ENCODE measurements around the gene HOXD4. TPM values are rescaled to one million over a fixed set of nuclear protein-coding genes. Genes with fewer than 3 reads are reported as not detected.

Gene HOXD4
- total and polyA plus RNA-seq, 2 experiments from 2014 or later, result 1.4 to 2.5 TPM

DNA sequence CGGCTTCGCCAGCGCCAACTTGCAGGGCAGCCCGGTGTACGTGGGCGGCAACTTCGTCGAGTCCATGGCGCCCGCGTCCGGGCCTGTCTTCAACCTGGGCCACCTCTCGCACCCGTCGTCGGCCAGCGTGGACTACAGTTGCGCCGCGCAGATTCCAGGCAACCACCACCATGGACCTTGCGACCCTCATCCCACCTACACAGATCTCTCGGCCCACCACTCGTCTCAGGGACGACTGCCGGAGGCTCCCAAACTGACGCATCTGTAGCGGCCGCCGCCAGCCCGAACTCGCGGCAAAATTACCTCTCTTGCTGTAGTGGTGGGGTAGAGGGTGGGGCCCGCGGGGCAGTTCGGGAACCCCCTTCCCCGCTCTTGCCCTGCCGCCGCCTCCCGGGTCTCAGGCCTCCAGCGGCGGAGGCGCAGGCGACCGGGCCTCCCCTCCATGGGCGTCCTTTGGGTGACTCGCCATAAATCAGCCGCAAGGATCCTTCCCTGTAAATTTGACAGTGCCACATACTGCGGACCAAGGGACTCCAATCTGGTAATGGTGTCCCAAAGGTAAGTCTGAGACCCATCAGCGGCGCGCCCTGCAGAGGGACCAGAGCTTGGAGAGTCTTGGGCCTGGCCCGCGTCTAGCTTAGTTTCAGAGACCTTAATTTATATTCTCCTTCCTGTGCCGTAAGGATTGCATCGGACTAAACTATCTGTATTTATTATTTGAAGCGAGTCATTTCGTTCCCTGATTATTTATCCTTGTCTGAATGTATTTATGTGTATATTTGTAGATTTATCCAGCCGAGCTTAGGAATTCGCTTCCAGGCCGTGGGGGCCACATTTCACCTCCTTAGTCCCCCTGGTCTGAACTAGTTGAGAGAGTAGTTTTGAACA is 20.9 kb downstream of the HOXD4 start:
- no peak overlapping the region for H3K9ac ChIP-seq
- H3K9me2 ChIP-seq (ENCODE audit: insufficient read depth), result no peaks in the 10 kb centered on the region
- 95 to 96% methylated on average over 37 to 60 of the region's 60 CpGs for whole genome bisulfite sequencing, 2 experiments (ENCODE audit: low coverage in 1 of 2, low lambda C conversion rate in 2 of 2, missing lambda C conversion rate in 2 of 2)
- no peaks in the 10 kb centered on the region for H3F3A ChIP-seq (ENCODE audit: insufficient read depth)
- no peak overlapping the region for H3K4me3 ChIP-seq
- H3K79me2 ChIP-seq (ENCODE audit: insufficient read depth), result no peaks in the 10 kb centered on the region
- H4K20me1 ChIP-seq (ENCODE audit: insufficient read depth), result no peaks in the 10 kb centered on the region
- in situ Hi-C loops (cut with MboI), result no loop called here
- no peak overlapping the region for H3K27ac ChIP-seq
- 0 out of 2 replicates have a peak, but pooled peaks cover 4% of the 10 kb centered on the region for H3K36me3 ChIP-seq (ENCODE audit: low read depth)
- no peaks in the 10 kb centered on the region for H3K9me3 ChIP-seq (ENCODE audit: low read depth)
- no peak overlapping the region for H3K4me2 ChIP-seq (ENCODE audit: unreplicated experiment)
- no peaks in the 10 kb centered on the region for H3K27me3 ChIP-seq (replicated peaks; ENCODE audit: insufficient read depth)
- DNase-seq, result no peak
- H3K4me1 ChIP-seq (ENCODE audit: insufficient read depth), result peaks cover 4% of the 10 kb centered on the region; the same call in 1 of the 2 replicates
- TF ChIP-seq EZH2 (IDR thresholded peaks at IDR 0.05; ENCODE audit: insufficient read depth, poor library complexity, severe bottlenecking), result no peak
- TF ChIP-seq EZH2phosphoT487 (IDR thresholded peaks at IDR 0.05; ENCODE audit: insufficient read depth, low read depth), result no peak
- no peak overlapping the region for H2AFZ ChIP-seq

- in situ Hi-C loops (cut with MboI), result no loop called here
- no peak for DNase-seq
- TF ChIP-seq EZH2 (IDR thresholded peaks at IDR 0.05; ENCODE audit: insufficient read depth, poor library complexity, severe bottlenecking) (no peak), EZH2phosphoT487 (IDR thresholded peaks at IDR 0.05; ENCODE audit: insufficient read depth, low read depth) (no peak)
- H3K79me2 ChIP-seq (ENCODE audit: insufficient read depth), result no peaks in the 10 kb centered on the region
- H3K9me2 ChIP-seq (ENCODE audit: insufficient read depth), result no peaks in the 10 kb centered on the region
- WGBS, 2 experiments (ENCODE audit: low coverage in 1 of 2, low lambda C conversion rate in 2 of 2, missing lambda C conversion rate in 2 of 2), result 93 to 95% methylated on average over 14 of the region's 14 CpGs
- H3K36me3 ChIP-seq (ENCODE audit: low read depth), result 0 out of 2 replicates have a peak, but pooled peaks cover 4% of the 10 kb centered on the region
- H3K4me1 ChIP-seq (ENCODE audit: insufficient read depth), result no peaks in the 10 kb centered on the region
- H3K27me3 ChIP-seq (replicated peaks; ENCODE audit: insufficient read depth), result no peaks in the 10 kb centered on the region
- no peak overlapping the region for H3K4me3 ChIP-seq
- H2AFZ ChIP-seq, result no peak overlapping the region
- no peak overlapping the region for H3K9ac ChIP-seq
- no peaks in the 10 kb centered on the region for H4K20me1 ChIP-seq (ENCODE audit: insufficient read depth)
- no peak overlapping the region for H3K4me2 ChIP-seq (ENCODE audit: unreplicated experiment)
- H3K9me3 ChIP-seq (ENCODE audit: low read depth), result no peaks in the 10 kb centered on the region
- no peak overlapping the region for H3K27ac ChIP-seq
- no peaks in the 10 kb centered on the region for H3F3A ChIP-seq (ENCODE audit: insufficient read depth)
Observed at GRCh38 chr2:176172895-176173566, 21.7 kb downstream of the HOXD4 start.

DNA sequence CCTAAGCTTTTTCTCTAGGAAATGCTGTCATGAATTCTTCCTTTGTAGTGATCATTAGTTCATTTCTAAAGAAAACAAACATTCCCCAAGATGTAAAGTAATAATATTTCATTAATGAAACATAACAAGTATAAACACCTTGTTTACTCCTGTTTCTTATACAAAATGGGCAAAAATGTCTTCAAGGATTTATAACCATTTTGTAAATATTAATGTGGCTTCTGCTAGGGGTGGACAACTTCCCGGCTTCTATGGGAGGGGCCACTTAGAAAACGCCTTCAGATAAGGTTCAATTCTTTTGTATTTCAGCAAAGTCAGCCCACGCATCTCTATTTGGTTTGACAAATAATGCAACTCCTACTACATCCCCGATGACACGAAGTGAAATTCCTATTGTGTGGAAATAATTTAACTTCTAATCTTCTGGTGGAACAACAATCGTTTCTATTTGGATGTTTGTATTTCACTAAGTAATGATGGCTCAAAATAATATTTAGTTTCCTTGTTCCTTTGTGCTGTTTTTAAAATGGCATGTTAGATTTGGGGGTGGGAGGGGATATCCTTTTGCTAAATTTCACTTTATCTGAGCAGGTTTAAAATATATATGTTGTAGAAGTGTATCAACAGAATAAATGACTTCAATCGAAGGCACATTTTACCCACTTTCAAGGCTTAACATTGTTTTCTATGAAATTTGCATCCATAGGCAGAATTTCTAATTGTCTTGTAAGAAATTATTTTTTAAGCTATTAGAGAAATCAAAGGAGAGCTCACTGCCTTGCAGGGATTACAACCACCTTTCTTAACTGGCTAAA is 22.4 kb downstream of the HOXD4 start:
- Histone ChIP-seq H3K27me3 (replicated peaks; ENCODE audit: insufficient read depth) (no peaks in the 10 kb centered on the region), H3K9me2 (ENCODE audit: insufficient read depth) (no peaks in the 10 kb centered on the region), H3K9me3 (ENCODE audit: low read depth) (no peaks in the 10 kb centered on the region), H3K9ac (no peak overlapping the region), H3K79me2 (ENCODE audit: insufficient read depth) (no peaks in the 10 kb centered on the region), H3K36me3 (ENCODE audit: low read depth) (0 out of 2 replicates have a peak, but pooled peaks cover 4% of the 10 kb centered on the region), H4K20me1 (ENCODE audit: insufficient read depth) (no peaks in the 10 kb centered on the region), H3K4me1 (ENCODE audit: insufficient read depth) (no peaks in the 10 kb centered on the region), H3K4me2 (ENCODE audit: unreplicated experiment) (no peak overlapping the region), H3F3A (ENCODE audit: insufficient read depth) (no peaks in the 10 kb centered on the region), H3K27ac (no peak overlapping the region), H2AFZ (no peak overlapping the region), H3K4me3 (no peak overlapping the region)
- TF ChIP-seq EZH2 (IDR thresholded peaks at IDR 0.05; ENCODE audit: insufficient read depth, poor library complexity, severe bottlenecking) (no peak), EZH2phosphoT487 (IDR thresholded peaks at IDR 0.05; ENCODE audit: insufficient read depth, low read depth) (no peak)
- 95 to 97% methylated on average over 7 of the region's 7 CpGs for WGBS, 2 experiments (ENCODE audit: low coverage in 1 of 2, low lambda C conversion rate in 2 of 2, missing lambda C conversion rate in 2 of 2)
- in situ Hi-C loops (cut with MboI), result no loop called here
- no peak for DNase-seq

- Histone ChIP-seq H3K79me2 (ENCODE audit: insufficient read depth) (no peaks in the 10 kb centered on the region), H3K4me2 (ENCODE audit: unreplicated experiment) (no peak overlapping the region), H3F3A (ENCODE audit: insufficient read depth) (no peaks in the 10 kb centered on the region), H3K4me1 (ENCODE audit: insufficient read depth) (no peaks in the 10 kb centered on the region), H2AFZ (no peak overlapping the region), H3K9me2 (ENCODE audit: insufficient read depth) (no peaks in the 10 kb centered on the region), H3K9me3 (ENCODE audit: low read depth) (no peaks in the 10 kb centered on the region), H3K4me3 (no peak overlapping the region), H3K9ac (no peak overlapping the region), H4K20me1 (ENCODE audit: insufficient read depth) (no peaks in the 10 kb centered on the region), H3K27ac (no peak overlapping the region), H3K36me3 (ENCODE audit: low read depth) (0 out of 2 replicates have a peak, but pooled peaks cover 4% of the 10 kb centered on the region), H3K27me3 (replicated peaks; ENCODE audit: insufficient read depth) (no peaks in the 10 kb centered on the region)
- no peak for TF ChIP-seq EZH2 (IDR thresholded peaks at IDR 0.05; ENCODE audit: insufficient read depth, poor library complexity, severe bottlenecking)
- TF ChIP-seq EZH2phosphoT487 (IDR thresholded peaks at IDR 0.05; ENCODE audit: insufficient read depth, low read depth), result no peak
- in situ Hi-C loops (cut with MboI), result no loop called here
- 75 to 76% methylated on average over 14 of the region's 14 CpGs for WGBS, 2 experiments (ENCODE audit: low coverage in 1 of 2, low lambda C conversion rate in 2 of 2, missing lambda C conversion rate in 2 of 2)
- DNase-seq, result no peak
Observed at GRCh38 chr2:176174382-176174823, 23.1 kb downstream of the HOXD4 start.
